Upper lobe of left lung (tissue), 4 donors: ENCODE data around the gene MYO1H.

Experiments
- CTCF ChIP-seq, 6 experiments: fragments of 450-650 bp in 4 of 6; fragments of 200-600 bp in 2 of 6; sonication (generic) in 2 of 6; IDR thresholded peaks; one replicate each; pipeline ENCODE4 v1.5.1; 2016 to 2019; ENCODE audit warnings: antibody characterized with exemption in 6 of 6
- EP300 ChIP-seq, 4 donors: sonication (generic); formaldehyde crosslinking; IDR thresholded peaks; one replicate each; pipeline ENCODE4 v1.5.1; 2017; ENCODE audit warnings: antibody characterized with exemption in 4 of 4, control low read depth in 2 of 4
- POLR2A ChIP-seq, 4 donors: fragments of 450-650 bp; IDR thresholded peaks; one replicate each; pipeline ENCODE4 v1.5.1; 2016 to 2017; ENCODE audit warnings: antibody characterized with exemption in 4 of 4, mild to moderate bottlenecking in 2 of 4

DNA sequence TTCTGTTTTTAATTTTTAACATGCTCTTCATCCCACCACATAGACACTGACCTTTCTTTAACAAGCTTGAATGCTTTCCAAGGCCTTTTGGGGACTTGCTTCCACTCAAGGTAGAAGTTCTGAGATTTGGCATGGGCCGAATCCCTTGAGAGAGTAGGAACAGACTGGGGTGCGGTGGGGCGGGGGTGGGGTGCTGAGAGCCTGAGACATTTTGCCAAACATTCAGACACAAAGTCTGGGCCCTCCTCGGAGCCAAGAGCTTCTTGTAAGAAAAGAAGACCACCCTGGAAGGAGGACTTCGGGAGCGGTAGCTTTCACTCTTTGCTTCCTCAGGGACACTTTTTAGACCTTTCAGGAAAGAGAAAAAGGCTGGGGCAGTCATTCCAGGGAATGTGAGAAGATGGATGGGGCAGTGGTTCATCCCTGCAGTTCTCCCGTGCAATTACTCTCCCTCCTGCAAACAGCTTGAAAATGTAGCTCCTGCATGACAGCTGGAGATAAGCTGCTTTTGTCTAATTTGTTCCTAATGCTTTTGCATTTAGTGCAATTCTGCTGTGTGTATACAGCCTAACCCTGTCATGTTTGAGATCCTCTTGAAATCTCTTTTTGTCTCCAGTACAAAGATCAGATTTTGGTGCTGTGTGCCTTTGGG is 16.3 kb upstream of the MYO1H start:
- TF ChIP-seq EP300 (IDR thresholded peaks at IDR 0.05) (no peak), CTCF (IDR thresholded peaks at IDR 0.05) (no peak), POLR2A (IDR thresholded peaks at IDR 0.05) (no peak)
